SK-N-DZ (cell line): Measurements from ENCODE around the gene COL28A1.
A peak's percentile ranks its signal among the peaks of the same experiment; 100 is the strongest.
"Not testable (repeated sequence)": the region's sequence is repeated elsewhere in the genome, so short reads cannot be mapped to it uniquely, and the experiment has no call there.

ENCODE experiments used
- DNase-seq: peaks from one replicate; pipeline ENCODE4 v3.0.0-alpha.2; 2015; ENCODE audit warnings: low spot score

The COL28A1 gene

GRCh38 chr7:7475601-7476000 lies 60.1 kb downstream of the COL28A1 start:
- no peak for DNase-seq

DNA sequence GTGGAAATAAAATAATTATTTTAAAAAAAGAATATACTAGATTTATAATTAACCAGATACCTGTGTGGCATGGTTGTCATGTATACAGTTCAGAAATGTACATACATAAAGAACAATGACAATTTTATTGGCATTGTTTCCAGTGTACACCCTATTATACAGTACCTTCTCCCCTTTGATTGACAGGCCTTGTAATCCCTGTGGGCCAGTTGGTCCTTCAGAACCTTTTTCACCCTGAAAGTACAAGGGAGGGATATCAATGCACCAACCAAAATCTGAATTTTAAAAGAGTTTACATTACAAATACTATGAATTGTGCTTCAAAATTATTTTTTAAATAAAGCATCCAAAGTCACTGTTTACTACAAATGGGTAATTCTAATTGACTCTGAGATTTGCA lies 61.2 kb downstream of the COL28A1 start:
- no peak for DNase-seq

DNA sequence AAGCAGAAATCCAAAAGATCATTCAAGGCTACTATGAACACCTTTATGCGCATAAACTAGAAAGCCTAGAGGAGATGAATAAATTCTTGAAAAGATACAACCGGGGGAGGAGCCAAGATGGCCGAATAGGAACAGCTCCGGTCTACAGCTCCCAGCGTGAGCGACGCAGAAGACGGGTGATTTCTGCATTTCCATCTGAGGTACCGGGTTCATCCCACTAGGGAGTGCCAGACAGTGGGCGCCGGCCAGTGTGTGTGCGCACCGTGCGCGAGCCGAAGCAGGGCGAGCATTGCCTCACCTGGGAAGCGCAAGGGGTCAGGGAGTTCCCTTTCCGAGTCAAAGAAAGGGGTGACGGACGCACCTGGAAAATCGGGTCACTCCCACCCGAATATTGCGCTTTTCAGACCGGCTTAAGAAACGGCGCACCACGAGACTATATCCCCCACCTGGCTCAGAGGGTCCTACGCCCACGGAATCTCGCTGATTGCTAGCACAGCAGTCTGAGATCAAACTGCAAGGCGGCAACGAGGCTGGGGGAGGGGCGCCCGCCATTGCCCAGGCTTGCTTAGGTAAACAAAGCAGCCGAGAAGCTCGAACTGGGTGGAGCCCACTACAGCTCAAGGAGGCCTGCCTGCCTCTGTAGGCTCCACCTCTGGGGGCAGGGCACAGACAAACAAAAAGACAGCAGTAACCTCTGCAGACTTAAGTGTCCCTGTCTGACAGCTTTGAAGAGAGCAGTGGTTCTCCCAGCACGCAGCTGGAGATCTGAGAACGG lies 70.5 kb downstream of the COL28A1 start:
- not testable (repeated sequence) for DNase-seq

- DNase-seq: no peak
Measured at GRCh38 chr7:7454000-7454399, 81.7 kb downstream of the COL28A1 start.

DNA sequence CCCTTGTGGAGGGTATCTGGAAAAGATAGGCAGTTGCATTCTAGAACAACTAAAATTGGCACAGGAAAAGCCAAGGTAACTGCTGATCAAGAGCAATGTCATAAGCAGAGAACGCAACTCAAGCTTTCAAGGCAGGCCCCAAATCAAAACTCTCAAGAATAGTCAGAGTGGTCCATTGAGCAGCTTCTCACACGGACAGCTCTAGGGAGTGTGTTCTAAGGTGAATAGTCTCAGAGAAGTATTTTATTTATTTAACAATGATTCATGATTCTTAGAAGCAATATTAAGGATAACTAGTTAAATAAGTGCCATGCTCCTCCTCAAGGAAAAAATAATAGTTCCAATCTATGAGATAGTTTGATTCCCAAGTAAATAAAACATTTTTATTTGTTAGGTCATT lies 83.0 kb downstream of the COL28A1 start:
- DNase-seq: no peak

DNA sequence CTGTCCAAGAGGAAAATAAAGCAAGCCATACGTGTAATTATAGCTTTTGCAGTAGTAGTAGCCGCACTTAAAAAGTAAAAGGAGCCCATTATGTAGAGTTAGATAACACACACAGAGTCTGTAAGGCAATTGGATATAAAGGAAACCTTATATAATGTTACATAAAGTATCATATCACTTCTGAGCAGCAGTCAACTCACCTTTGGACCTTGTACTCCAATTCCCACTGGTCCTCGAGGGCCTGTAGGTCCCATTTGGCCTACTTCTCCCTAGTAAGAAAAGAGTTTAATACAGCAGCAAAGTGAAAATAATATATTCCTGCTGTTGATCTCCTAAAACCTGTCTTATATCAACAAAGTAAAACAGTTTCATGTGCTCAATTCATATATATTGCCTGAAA lies 83.6 kb downstream of the COL28A1 start:
- no peak for DNase-seq

GRCh38 chr7:7449055-7449454 lies 86.6 kb downstream of the COL28A1 start:
- DNase-seq: no peak

GRCh38 chr7:7446616-7447015 lies 89.1 kb downstream of the COL28A1 start:
- DNase-seq: no peak

- no peak for DNase-seq
Measured at GRCh38 chr7:7443806-7444350, 91.8 kb downstream of the COL28A1 start.

- no peak for DNase-seq
Measured at GRCh38 chr7:7439564-7439963, 96.1 kb downstream of the COL28A1 start.

- DNase-seq: no peak
Measured at GRCh38 chr7:7438851-7439250, 96.8 kb downstream of the COL28A1 start.

DNA sequence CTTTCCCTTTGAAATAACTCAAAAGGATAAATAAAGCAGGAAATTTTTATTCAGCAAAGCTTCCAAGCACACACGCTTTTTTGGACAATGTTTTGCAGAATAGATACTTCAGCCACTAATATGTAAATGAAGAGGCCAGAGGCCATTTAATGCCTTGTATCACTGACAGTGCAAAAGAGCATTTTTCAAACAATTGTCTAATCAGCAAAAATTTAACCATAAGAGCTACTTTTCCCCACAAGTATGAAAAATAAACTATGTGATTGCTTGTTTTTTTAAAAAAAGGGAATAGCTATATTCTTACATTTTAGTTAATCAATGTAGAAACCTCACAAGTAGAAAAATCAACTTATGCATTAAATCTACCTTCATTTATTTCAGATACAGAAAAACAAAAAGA lies 99.7 kb downstream of the COL28A1 start:
- no peak for DNase-seq

GRCh38 chr7:7434329-7434728 lies 101.3 kb downstream of the COL28A1 start:
- DNase-seq: no peak

GRCh38 chr7:7433811-7434210 lies 101.9 kb downstream of the COL28A1 start:
- DNase-seq: no peak

- no peak for DNase-seq
Measured at GRCh38 chr7:7432979-7433378, 102.7 kb downstream of the COL28A1 start.

DNA sequence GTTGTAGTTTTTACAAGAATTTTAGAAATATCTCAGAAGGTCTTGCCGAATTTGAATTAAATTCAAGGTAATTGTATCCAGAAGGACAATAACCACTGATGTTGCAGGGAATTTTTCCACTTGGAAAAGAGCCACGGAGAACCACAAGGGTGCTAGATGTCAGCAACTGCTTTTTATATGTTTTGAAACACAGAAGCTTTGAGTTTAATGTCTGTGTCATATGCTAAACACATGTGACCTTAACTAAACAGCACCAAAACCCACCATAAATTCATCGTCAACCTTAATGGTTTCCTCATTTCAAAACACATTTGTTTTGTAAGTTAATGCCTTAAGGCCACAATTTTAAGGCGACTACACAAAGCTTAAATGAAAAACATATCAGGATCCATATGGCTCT lies 106.9 kb downstream of the COL28A1 start:
- DNase-seq: no peak

GRCh38 chr7:7427363-7427762 lies 108.3 kb downstream of the COL28A1 start:
- no peak for DNase-seq

GRCh38 chr7:7426676-7427075 lies 109.0 kb downstream of the COL28A1 start:
- DNase-seq: no peak

- DNase-seq: no peak
Measured at GRCh38 chr7:7425321-7425720, 110.4 kb downstream of the COL28A1 start.

DNA sequence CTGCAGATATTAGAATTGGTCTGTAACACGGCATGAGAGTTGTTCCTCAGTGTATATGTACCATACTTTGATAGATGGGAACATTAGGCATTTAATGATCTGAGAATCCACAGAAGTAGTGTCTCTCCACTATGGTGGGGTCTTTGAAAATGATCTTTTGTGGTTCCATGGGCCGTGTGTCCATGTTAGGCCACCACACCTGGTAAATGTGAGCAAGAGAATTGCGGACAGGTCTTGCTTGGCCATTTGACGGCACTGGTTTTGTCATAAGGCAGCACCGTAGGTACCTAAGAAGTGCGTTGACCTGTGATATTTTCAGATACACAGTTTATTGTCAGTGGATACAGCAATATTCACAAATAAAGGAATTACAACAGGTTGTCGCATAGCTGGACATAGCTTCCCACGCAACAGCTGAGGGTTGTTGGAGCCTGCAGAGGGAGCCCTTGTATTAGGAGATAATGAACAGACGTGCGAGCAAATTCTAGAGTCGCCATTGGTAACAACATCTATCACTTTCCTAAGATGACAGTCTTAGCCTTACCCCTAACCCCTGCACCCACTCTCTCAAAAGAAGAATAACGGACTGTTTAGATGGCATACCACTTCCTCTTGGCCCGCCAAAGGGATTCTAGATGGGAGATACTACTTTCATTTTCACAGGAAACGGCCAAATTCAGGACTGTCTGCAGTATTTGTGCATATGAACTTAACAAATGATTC lies 111.4 kb downstream of the COL28A1 start:
- DNase-seq: peak; percentile 67

DNA sequence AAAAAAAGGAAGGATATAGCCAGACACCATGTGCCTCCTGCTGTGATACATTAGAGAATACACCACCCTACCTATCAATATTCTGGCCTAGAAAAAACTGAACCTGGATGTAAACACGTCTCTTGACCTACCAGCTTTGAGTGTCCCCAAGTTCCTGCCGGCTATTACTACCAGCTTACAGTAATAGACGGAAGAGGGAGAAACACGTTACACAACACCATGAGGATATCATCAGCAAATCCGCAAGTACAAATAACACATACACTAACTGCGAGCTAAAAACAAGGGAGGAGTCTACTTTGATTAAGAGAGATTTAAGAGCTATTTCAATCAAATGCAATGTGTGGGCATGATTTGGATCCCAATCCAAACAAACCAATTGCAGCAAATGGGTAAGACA lies 113.0 kb downstream of the COL28A1 start:
- DNase-seq: no peak

DNA sequence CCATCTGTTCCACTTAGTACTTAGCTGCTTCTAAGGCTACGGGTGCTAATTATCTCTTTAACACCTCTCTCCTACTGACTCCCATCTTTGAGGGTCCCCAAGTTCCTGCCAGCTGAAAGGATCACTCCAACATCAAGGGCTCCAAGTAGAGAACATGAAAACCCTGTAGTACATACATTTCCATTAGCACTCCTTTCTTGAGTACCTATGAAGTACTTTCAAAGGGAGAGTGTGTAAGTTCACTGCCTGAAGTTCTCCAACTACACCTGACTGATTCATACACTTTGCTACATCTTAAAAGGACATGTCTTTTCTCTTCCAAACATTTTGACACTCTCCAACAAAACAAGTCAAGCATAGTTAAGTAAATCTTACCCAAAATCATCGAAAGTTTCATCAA lies 113.8 kb downstream of the COL28A1 start:
- DNase-seq: no peak

DNA sequence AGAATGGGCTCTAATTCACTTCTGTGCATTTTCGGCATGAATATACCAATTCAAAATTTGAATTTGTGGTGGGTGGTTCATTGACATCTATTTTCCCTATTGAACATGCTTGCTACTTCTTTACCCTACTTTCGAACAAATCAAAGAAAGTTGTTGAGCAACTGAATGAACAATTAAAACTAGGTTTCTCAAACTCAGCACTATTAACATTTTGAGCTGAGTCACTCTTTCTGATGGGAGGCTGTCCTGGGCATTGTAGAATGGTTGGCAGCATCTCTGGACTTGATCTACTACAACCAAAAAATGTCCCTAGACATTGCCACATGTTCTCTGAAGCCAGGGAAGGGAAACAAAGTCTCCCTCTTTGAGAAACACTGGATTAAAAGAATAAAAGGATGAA lies 116.7 kb downstream of the COL28A1 start:
- no peak for DNase-seq
